LNCaP clone FGC (cell line): ENCODE data around the gene NT5C2.

ENCODE experiments used
- DNase-seq: peaks from one replicate; pipeline ENCODE4 v3.0.0-alpha.2; 2011; ENCODE audit warnings: low read depth
- H3K4me3 ChIP-seq: 2 replicates; pipeline ENCODE4 v1.5.1; 2011; ENCODE audit warnings: mild to moderate bottlenecking, low read depth, low read length, control low read depth
- TF ChIP-seq, protein P1 (sequence below): IDR thresholded peaks from 2 replicates; pipeline ENCODE4 v1.5.1; 2012; ENCODE audit warnings: mild to moderate bottlenecking; ENCODE audit not compliant: control insufficient read depth, insufficient read depth; ENCODE audit errors: extremely low read depth

The NT5C2 gene

GRCh38 chr10:103193107-103193819 is at the start of gene NT5C2:
NT5C2 (minus strand) TSS chr10:103193272; CDS start chr10:103174958, 18,314 bp downstream.
- no peak for DNase-seq
- TF ChIP-seq, protein P1, sequence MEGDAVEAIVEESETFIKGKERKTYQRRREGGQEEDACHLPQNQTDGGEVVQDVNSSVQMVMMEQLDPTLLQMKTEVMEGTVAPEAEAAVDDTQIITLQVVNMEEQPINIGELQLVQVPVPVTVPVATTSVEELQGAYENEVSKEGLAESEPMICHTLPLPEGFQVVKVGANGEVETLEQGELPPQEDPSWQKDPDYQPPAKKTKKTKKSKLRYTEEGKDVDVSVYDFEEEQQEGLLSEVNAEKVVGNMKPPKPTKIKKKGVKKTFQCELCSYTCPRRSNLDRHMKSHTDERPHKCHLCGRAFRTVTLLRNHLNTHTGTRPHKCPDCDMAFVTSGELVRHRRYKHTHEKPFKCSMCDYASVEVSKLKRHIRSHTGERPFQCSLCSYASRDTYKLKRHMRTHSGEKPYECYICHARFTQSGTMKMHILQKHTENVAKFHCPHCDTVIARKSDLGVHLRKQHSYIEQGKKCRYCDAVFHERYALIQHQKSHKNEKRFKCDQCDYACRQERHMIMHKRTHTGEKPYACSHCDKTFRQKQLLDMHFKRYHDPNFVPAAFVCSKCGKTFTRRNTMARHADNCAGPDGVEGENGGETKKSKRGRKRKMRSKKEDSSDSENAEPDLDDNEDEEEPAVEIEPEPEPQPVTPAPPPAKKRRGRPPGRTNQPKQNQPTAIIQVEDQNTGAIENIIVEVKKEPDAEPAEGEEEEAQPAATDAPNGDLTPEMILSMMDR: no peak
- H3K4me3 ChIP-seq: peak within 1 kb of the TSS; percentile 91

DNA sequence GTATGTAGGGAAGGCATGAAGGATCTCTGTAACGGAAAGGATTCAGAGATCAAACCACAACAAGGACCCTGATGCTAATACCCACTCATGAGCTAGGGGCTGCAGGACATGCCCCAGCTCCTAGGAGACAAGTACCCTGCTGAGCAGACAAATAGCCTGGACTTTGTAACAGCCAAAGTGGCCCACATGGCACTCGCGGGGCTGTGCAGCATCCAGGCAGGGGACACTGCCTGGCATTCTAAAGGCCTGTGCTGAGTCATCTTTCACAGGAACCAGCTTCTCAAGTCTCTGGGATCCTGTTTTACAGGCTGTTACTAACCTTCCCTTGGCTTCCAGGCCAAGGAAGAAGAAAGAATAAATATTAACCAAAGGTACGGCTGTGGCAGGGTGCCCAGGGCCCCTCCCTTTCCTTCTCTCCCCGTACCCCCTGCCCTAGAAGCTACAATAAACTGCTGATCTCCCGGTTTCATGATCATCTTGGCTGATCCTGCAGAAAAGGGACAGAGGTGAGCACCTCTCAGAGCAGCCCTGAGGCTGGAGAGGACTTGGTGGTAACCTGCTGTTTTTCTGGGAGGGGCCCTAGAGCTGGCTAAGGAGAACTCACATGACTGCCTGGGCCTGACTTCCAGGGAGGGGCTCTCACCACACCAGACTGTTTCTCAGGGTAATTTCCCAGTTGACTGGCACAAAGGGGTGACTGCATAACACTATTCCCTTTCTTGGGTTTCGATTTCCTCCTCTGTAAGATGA is 48.4 kb upstream of the NT5C2 start:
- peak overlapping the region; percentile 2; the same call in 1 of the 2 replicates for H3K4me3 ChIP-seq
- TF ChIP-seq, protein P1: no peak
- peak; percentile 94 for DNase-seq

- no peak overlapping the region for H3K4me3 ChIP-seq
- DNase-seq: no peak
- TF ChIP-seq, protein P1: no peak
Observed at GRCh38 chr10:103238506-103239252, 45.6 kb upstream of the NT5C2 start.

- DNase-seq: no peak
- TF ChIP-seq, protein P1: no peak
- no peak overlapping the region for H3K4me3 ChIP-seq
Observed at GRCh38 chr10:103235775-103236174, 42.7 kb upstream of the NT5C2 start.

DNA sequence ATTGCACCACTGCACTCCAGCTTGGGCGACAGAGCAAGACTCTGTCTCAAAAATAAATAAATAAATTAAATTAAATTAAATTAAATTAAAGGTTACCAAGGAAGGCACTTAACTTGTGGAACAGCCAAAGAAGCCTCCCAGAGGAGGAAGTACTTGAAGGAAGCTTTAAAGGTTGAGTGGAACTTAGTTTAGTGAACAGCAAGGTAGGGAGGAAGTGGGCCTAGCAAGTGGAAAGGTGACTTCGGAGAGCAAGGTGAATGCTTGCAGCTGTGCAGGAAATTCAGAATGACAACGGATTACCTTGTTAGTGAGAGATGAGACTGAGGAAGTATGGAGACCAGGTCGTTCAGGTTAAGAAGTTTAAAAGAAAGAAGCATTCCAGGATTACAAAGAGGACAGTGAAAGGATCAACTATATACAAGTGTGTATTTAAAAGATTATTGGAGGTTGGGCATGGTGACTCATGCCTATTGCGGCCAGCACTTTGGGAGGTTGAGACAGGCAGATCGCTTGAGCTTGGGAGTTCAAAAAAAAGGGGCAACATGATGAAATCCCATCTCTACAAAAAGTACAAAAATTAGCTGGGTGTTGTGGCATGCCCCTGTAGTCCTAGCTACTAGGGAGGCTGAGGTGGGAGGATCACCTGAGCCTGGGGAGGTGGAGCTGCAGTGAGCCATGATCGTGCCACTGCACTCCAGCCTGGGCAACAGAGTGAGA is 39.9 kb upstream of the NT5C2 start:
- DNase-seq: no peak
- no peak overlapping the region for H3K4me3 ChIP-seq
- TF ChIP-seq, protein P1: no peak

DNA sequence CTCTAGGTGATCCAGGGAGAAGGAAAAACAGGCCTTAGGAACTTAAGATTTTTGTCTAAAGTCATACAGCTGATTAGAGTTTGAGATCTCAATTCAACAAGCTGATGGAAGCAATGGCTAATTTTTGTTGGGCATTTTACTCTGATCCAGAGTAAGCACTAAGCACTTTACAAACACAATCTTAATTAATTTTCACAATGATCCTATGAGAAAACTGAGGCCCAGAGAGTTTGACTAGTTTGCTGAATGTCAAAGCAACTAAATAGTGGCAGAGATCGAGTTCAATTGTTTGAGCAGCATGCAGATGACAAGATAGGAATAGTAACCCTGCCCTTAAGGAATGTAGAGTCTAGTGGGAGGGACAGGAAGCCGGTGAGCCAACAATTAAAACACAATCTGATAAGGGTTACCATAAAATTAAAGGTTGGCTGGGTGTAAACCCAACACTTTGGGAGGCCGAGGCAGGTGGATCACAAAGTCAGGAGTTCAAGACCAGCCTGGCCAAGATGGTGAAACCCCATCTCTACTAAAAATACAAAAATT is 39.1 kb upstream of the NT5C2 start:
- TF ChIP-seq, protein P1: no peak
- no peak overlapping the region for H3K4me3 ChIP-seq
- DNase-seq: peak; percentile 15
